Measurements from ENCODE around the gene STK39.
"Not testable (repeated sequence)": the region's sequence is repeated elsewhere in the genome, so short reads cannot be mapped to it uniquely, and the experiment has no call there.

Gene STK39

GRCh38 chr2:168247341-168248261 lies at the start of gene STK39:
Gene STK39, minus strand, starts transcription at chr2:168247595. Its CDS starts 160 bp downstream, at chr2:168247435.
- no peak for DNase-seq

GRCh38 chr2:168295051-168295450 lies 47.7 kb upstream of the STK39 start:
- no peak for DNase-seq

GRCh38 chr2:168294409-168294808 lies 47.0 kb upstream of the STK39 start:
- DNase-seq = no peak

- DNase-seq = no peak
These were observed 46.4 kb upstream of the STK39 start for GRCh38 chr2:168293766-168294165.

GRCh38 chr2:168290391-168290790 lies 43.0 kb upstream of the STK39 start:
- no peak for DNase-seq

- DNase-seq = no peak
These were observed 42.5 kb upstream of the STK39 start for GRCh38 chr2:168289880-168290279.

- no peak for DNase-seq
These were observed 39.1 kb upstream of the STK39 start for GRCh38 chr2:168286535-168286934.

GRCh38 chr2:168278424-168278888 lies 31.1 kb upstream of the STK39 start:
- no peak for DNase-seq

- DNase-seq = no peak
These were observed 29.9 kb upstream of the STK39 start for GRCh38 chr2:168277276-168277675.

GRCh38 chr2:168272225-168272624 lies 24.8 kb upstream of the STK39 start:
- DNase-seq = no peak

GRCh38 chr2:168262926-168263325 lies 15.5 kb upstream of the STK39 start:
- not testable (repeated sequence) for DNase-seq

- no peak for DNase-seq
These were observed 9.1 kb upstream of the STK39 start for GRCh38 chr2:168256448-168256847.

- DNase-seq = no peak
These were observed 8.5 kb upstream of the STK39 start for GRCh38 chr2:168255866-168256265.

GRCh38 chr2:168255103-168255502 lies 7.7 kb upstream of the STK39 start:
- no peak for DNase-seq

GRCh38 chr2:168254158-168254935 lies 7.0 kb upstream of the STK39 start:
- no peak for DNase-seq

- DNase-seq = no peak
These were observed 6.0 kb upstream of the STK39 start for GRCh38 chr2:168253379-168253778.

- no peak for DNase-seq
These were observed 5.6 kb upstream of the STK39 start for GRCh38 chr2:168252976-168253375.

- no peak for DNase-seq
These were observed 683 bp downstream of the STK39 start for GRCh38 chr2:168246483-168247340.

- no peak for DNase-seq
These were observed 1.3 kb downstream of the STK39 start for GRCh38 chr2:168246072-168246482.

- no peak for DNase-seq
These were observed 2.1 kb downstream of the STK39 start for GRCh38 chr2:168245074-168245825.

- DNase-seq = no peak
These were observed 3.1 kb downstream of the STK39 start for GRCh38 chr2:168244318-168244717.

GRCh38 chr2:168243061-168243460 lies 4.3 kb downstream of the STK39 start:
- DNase-seq = no peak
